Astrocyte of the spinal cord (primary cell): Measurements from ENCODE around the gene COL6A3.
A peak's percentile ranks its signal among the peaks of the same experiment; 100 is the strongest.

Source experiments
- DNase-seq: peaks from one replicate; pipeline ENCODE4 v3.0.0; 2011; ENCODE audit warnings: low read depth, low spot score
- H3K4me3 ChIP-seq: 2 replicates; pipeline ENCODE4 v1.5.1; 2011; ENCODE audit warnings: low read depth, mild to moderate bottlenecking, low read length, moderate library complexity
- CTCF ChIP-seq: IDR thresholded peaks from 2 replicates; pipeline ENCODE4 v1.5.1; 2012; ENCODE audit warnings: low read depth, mild to moderate bottlenecking, low read length, inconsistent platforms
- in situ Hi-C: cut with HindIII; loops from 2 replicates; pipeline ENCODE4 v1.10.0; 2017; ENCODE audit warnings: low sequenced_read_pairs

COL6A3 gene

GRCh38 chr2:237300739-237301138 lies 113.2 kb downstream of the COL6A3 start:
- TF ChIP-seq CTCF: no peak
- in situ Hi-C loops: no loop called here
- no peak for DNase-seq
- H3K4me3 ChIP-seq: no peak overlapping the region

- no peak overlapping the region for H3K4me3 ChIP-seq
- in situ Hi-C loops: no loop called here
- DNase-seq: peak; percentile 99
- no peak for TF ChIP-seq CTCF
Observed at GRCh38 chr2:237299906-237300305, 114.1 kb downstream of the COL6A3 start.

- no peak overlapping the region for H3K4me3 ChIP-seq
- peak; percentile 76 for DNase-seq
- TF ChIP-seq CTCF: no peak
- in situ Hi-C loops: no loop called here
Observed at GRCh38 chr2:237298151-237299118, 115.5 kb downstream of the COL6A3 start.

GRCh38 chr2:237297421-237298150 lies 116.4 kb downstream of the COL6A3 start:
- in situ Hi-C loops: no loop called here
- peak; percentile 91 for DNase-seq
- no peak for TF ChIP-seq CTCF
- no peak overlapping the region for H3K4me3 ChIP-seq

GRCh38 chr2:237296756-237297155 lies 117.2 kb downstream of the COL6A3 start:
- no peak for TF ChIP-seq CTCF

GRCh38 chr2:237295889-237296480 lies 118.0 kb downstream of the COL6A3 start:
- no peak for TF ChIP-seq CTCF
- H3K4me3 ChIP-seq: no peak overlapping the region
- DNase-seq: no peak
- in situ Hi-C loops: no loop called here

More at GRCh38 chr2:237296756-237297155, 117.2 kb downstream of the COL6A3 start:
- in situ Hi-C loops: no loop called here
- H3K4me3 ChIP-seq: no peak overlapping the region
- no peak for DNase-seq
